NT2/D1 (cell line): ENCODE data around the gene CEP112.

Source experiments
- YY1 ChIP-seq: IDR thresholded peaks from 2 replicates; pipeline ENCODE4 v1.6.1; 2011; ENCODE audit not compliant: insufficient read length, insufficient read depth
- ZNF274 ChIP-seq: IDR thresholded peaks from 2 replicates; pipeline ENCODE4 v1.6.1; 2011; ENCODE audit warnings: mild to moderate bottlenecking, low read depth, low read length

GRCh38 chr17:65967372-65967771, 224.6 kb downstream of the CEP112 start:
- TF ChIP-seq YY1 (no peak), ZNF274 (no peak)
